ENCODE measurements around the gene FANCC. TPM values are rescaled to one million over a fixed set of nuclear protein-coding genes. Genes with fewer than 3 reads are reported as not detected.
A peak's percentile ranks its signal among the peaks of the same experiment; 100 is the strongest.

FANCC gene
- total and polyA plus RNA-seq, 2 experiments from 2014 or later: 5.0 to 5.3 TPM

- Histone ChIP-seq H3K4me3 (no peak overlapping the region), H3F3A (ENCODE audit: insufficient read depth) (no peaks in the 10 kb centered on the region), H3K9me2 (ENCODE audit: insufficient read depth) (no peaks in the 10 kb centered on the region), H3K4me2 (ENCODE audit: unreplicated experiment) (no peak overlapping the region), H3K9me3 (ENCODE audit: low read depth) (no peaks in the 10 kb centered on the region), H3K4me1 (ENCODE audit: insufficient read depth) (no peaks in the 10 kb centered on the region), H3K36me3 (ENCODE audit: low read depth) (no peaks in the 10 kb centered on the region), H3K79me2 (ENCODE audit: insufficient read depth) (no peaks in the 10 kb centered on the region), H3K9ac (no peak overlapping the region), H3K27me3 (replicated peaks; ENCODE audit: insufficient read depth) (peaks cover 19% of the 10 kb centered on the region), H2AFZ (no peak overlapping the region), H4K20me1 (ENCODE audit: insufficient read depth) (no peaks in the 10 kb centered on the region), H3K27ac (no peak overlapping the region)
- no peak for DNase-seq
- in situ Hi-C loops (cut with MboI): no loop called here
- WGBS, 2 experiments (ENCODE audit: low coverage in 1 of 2, low lambda C conversion rate in 2 of 2, missing lambda C conversion rate in 2 of 2): 93 to 95% methylated on average over 24 to 25 of the region's 25 CpGs
- TF ChIP-seq EZH2 (IDR thresholded peaks at IDR 0.05; ENCODE audit: insufficient read depth, poor library complexity, severe bottlenecking) (no peak), EZH2phosphoT487 (IDR thresholded peaks at IDR 0.05; ENCODE audit: insufficient read depth, low read depth) (no peak)
These were observed 33.5 kb upstream of the FANCC start for GRCh38 chr9:95351051-95351450.

- Histone ChIP-seq H3K27me3 (replicated peaks; ENCODE audit: insufficient read depth) (peaks cover 19% of the 10 kb centered on the region), H4K20me1 (ENCODE audit: insufficient read depth) (no peaks in the 10 kb centered on the region), H3K36me3 (ENCODE audit: low read depth) (no peaks in the 10 kb centered on the region), H2AFZ (no peak overlapping the region), H3K4me1 (ENCODE audit: insufficient read depth) (no peaks in the 10 kb centered on the region), H3K4me2 (ENCODE audit: unreplicated experiment) (no peak overlapping the region), H3K27ac (no peak overlapping the region), H3K79me2 (ENCODE audit: insufficient read depth) (no peaks in the 10 kb centered on the region), H3F3A (ENCODE audit: insufficient read depth) (no peaks in the 10 kb centered on the region), H3K9me2 (ENCODE audit: insufficient read depth) (no peaks in the 10 kb centered on the region), H3K9me3 (ENCODE audit: low read depth) (no peaks in the 10 kb centered on the region), H3K9ac (no peak overlapping the region), H3K4me3 (no peak overlapping the region)
- no peak for TF ChIP-seq EZH2phosphoT487 (IDR thresholded peaks at IDR 0.05; ENCODE audit: insufficient read depth, low read depth)
- TF ChIP-seq EZH2 (IDR thresholded peaks at IDR 0.05; ENCODE audit: insufficient read depth, poor library complexity, severe bottlenecking): no peak
- DNase-seq: no peak
- in situ Hi-C loops (cut with MboI): no loop called here
- 82 to 83% methylated on average over 18 of the region's 18 CpGs for WGBS, 2 experiments (ENCODE audit: low coverage in 1 of 2, low lambda C conversion rate in 2 of 2, missing lambda C conversion rate in 2 of 2)
These were observed 32.8 kb upstream of the FANCC start for GRCh38 chr9:95350266-95350665.

GRCh38 chr9:95349091-95350038 is 31.9 kb upstream of the FANCC start:
- Histone ChIP-seq H3K79me2 (ENCODE audit: insufficient read depth) (no peaks in the 10 kb centered on the region), H2AFZ (peak overlapping the region; percentile 29; the same call in 1 of the 2 replicates), H3K4me2 (ENCODE audit: unreplicated experiment) (peak overlapping the region; percentile 20), H3F3A (ENCODE audit: insufficient read depth) (no peaks in the 10 kb centered on the region), H3K9me3 (ENCODE audit: low read depth) (no peaks in the 10 kb centered on the region), H3K27me3 (replicated peaks; ENCODE audit: insufficient read depth) (peaks cover 19% of the 10 kb centered on the region), H3K9ac (no peak overlapping the region), H3K36me3 (ENCODE audit: low read depth) (no peaks in the 10 kb centered on the region), H3K4me3 (peak overlapping the region; percentile 29; the same call in 1 of the 2 replicates), H4K20me1 (ENCODE audit: insufficient read depth) (no peaks in the 10 kb centered on the region), H3K4me1 (ENCODE audit: insufficient read depth) (no peaks in the 10 kb centered on the region), H3K27ac (no peak overlapping the region), H3K9me2 (ENCODE audit: insufficient read depth) (no peaks in the 10 kb centered on the region)
- TF ChIP-seq EZH2 (IDR thresholded peaks at IDR 0.05; ENCODE audit: insufficient read depth, poor library complexity, severe bottlenecking): no peak
- TF ChIP-seq EZH2phosphoT487 (IDR thresholded peaks at IDR 0.05; ENCODE audit: insufficient read depth, low read depth): no peak
- peak; percentile 16 for DNase-seq
- 6 to 7% methylated on average over 65 to 95 of the region's 95 CpGs for WGBS, 2 experiments (ENCODE audit: low coverage in 1 of 2, low lambda C conversion rate in 2 of 2, missing lambda C conversion rate in 2 of 2)
- in situ Hi-C loops (cut with MboI): no loop called here

- TF ChIP-seq EZH2phosphoT487 (IDR thresholded peaks at IDR 0.05; ENCODE audit: insufficient read depth, low read depth) (no peak), EZH2 (IDR thresholded peaks at IDR 0.05; ENCODE audit: insufficient read depth, poor library complexity, severe bottlenecking) (no peak)
- no peaks in the 10 kb centered on the region for H3K36me3 ChIP-seq (ENCODE audit: low read depth)
- H3K9ac ChIP-seq: no peak overlapping the region
- no peaks in the 10 kb centered on the region for H4K20me1 ChIP-seq (ENCODE audit: insufficient read depth)
- H3K4me2 ChIP-seq (ENCODE audit: unreplicated experiment): no peak overlapping the region
- DNase-seq: no peak
- no peak overlapping the region for H3K27ac ChIP-seq
- in situ Hi-C loops (cut with MboI): no loop called here
- H3K27me3 ChIP-seq (replicated peaks; ENCODE audit: insufficient read depth): peaks cover 19% of the 10 kb centered on the region
- H3K9me3 ChIP-seq (ENCODE audit: low read depth): no peaks in the 10 kb centered on the region
- H3K4me1 ChIP-seq (ENCODE audit: insufficient read depth): no peaks in the 10 kb centered on the region
- H3K79me2 ChIP-seq (ENCODE audit: insufficient read depth): no peaks in the 10 kb centered on the region
- H2AFZ ChIP-seq: no peak overlapping the region
- no peaks in the 10 kb centered on the region for H3K9me2 ChIP-seq (ENCODE audit: insufficient read depth)
- no peaks in the 10 kb centered on the region for H3F3A ChIP-seq (ENCODE audit: insufficient read depth)
- H3K4me3 ChIP-seq: no peak overlapping the region
- 43 to 47% methylated on average over 4 of the region's 4 CpGs for WGBS, 2 experiments (ENCODE audit: low coverage in 1 of 2, low lambda C conversion rate in 2 of 2, missing lambda C conversion rate in 2 of 2)
These were observed 28.5 kb upstream of the FANCC start for GRCh38 chr9:95346021-95346420.
